Ramos (cell line): ENCODE data around the gene USP13.
"Not testable (repeated sequence)": the region's sequence is repeated elsewhere in the genome, so short reads cannot be mapped to it uniquely, and the experiment has no call there.

ENCODE experiments used
- in situ Hi-C: fragments of 300-500 bp; cut with MboI; formaldehyde crosslinking; loops from one replicate; pipeline ENCODE4 v1.14.3; 2022; ENCODE audit warnings: low sequenced_read_pairs; ENCODE audit not compliant: unreplicated experiment

USP13 gene

GRCh38 chr3:179652447-179653095 lies at the start of gene USP13:
Gene USP13 (plus strand): TSS chr3:179653040. CDS start chr3:179653226, 186 bp downstream.
- in situ Hi-C loops: no loop called here

- in situ Hi-C loops: no loop called here
Observed at GRCh38 chr3:179603321-179603720, 49.5 kb upstream of the USP13 start.

- in situ Hi-C loops: no loop called here
Observed at GRCh38 chr3:179603831-179604230, 49.0 kb upstream of the USP13 start.

DNA sequence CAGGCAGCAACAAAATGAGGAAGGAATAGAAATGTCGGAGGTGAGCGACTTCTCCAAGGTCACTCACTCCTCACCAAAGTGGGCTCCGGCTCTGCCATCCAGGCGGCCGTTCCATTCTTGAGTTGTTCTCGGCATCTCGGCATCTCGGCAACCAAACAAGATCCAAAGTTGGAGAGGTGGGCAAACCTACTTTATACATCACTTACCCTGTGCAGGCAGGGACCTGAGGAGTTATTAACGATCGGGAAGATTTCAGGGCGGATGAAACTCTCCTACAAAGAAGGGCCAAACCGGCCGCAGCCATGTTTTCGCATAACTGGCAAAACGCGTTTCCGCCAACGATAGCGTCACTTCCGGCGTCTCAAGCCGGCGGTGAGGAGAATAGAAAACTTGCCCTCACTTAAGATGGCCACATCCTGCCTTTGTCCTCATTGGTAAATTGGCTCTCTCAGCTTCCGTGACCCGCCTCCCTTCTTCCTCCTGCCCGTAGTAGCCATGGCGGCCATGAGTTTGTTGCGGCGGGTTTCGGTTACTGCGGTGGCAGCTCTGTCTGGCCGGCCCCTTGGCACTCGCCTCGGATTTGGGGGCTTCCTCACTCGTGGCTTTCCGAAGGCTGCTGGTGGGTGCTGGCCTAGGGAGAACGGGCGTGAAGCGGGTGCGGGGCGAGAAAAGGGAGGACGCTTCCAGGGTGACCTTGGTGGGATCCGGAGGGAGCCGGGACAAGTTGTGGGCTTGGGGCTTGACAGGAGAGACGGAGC lies 48.3 kb upstream of the USP13 start, which contains the start of the genes MRPL47 and NDUFB5:
Gene MRPL47 (minus strand): TSS at position 318 of the 758 bp plus-strand sequence. CDS start 14 bp downstream, at position 304.
Gene NDUFB5 (plus strand): TSS at position 474 of the 758 bp plus-strand sequence. CDS start 22 bp downstream, at position 496.
- in situ Hi-C loops: no loop called here

- in situ Hi-C loops: no loop called here
Observed at GRCh38 chr3:179606534-179607085, 46.2 kb upstream of the USP13 start.

DNA sequence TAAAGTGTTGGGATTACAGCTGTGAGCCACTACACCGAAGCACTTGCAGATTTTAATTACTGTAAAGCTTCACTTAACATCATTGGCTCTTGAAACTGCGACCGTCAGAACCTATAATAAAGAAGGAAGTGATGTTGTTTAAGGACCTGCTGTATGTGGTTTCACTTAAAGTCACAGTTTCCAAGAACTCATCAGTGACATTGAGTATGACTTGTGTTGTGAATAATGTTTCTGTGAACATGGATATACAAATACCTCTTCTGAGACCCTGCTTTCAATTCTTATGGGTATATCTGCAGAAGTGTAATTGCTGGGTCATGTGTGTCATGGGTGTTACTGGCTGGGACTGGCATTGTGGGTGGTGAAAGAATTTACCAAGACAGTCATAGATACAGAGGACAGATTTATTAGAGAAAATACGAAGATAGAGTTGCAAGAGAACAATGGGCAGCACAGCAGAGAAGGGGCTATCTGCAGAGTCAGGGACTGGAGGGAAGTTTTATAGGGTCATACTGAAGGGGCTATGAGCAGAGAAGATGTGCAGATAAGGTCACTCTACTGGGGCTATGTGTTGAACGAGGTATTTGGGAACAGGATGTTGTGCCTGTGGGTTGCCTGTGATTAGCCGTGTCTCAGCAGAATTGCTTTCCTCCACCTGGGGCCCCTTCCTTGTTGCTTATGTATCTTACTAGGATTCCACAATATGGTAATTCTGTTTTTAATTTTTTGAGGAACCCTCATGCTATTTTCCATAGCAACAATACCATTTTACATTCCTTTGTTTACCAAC lies 43.7 kb upstream of the USP13 start:
- in situ Hi-C loops: no loop called here

- in situ Hi-C loops: no loop called here
Observed at GRCh38 chr3:179610066-179610465, 42.8 kb upstream of the USP13 start.

GRCh38 chr3:179613807-179614206 lies 39.0 kb upstream of the USP13 start:
- in situ Hi-C loops: no loop called here

DNA sequence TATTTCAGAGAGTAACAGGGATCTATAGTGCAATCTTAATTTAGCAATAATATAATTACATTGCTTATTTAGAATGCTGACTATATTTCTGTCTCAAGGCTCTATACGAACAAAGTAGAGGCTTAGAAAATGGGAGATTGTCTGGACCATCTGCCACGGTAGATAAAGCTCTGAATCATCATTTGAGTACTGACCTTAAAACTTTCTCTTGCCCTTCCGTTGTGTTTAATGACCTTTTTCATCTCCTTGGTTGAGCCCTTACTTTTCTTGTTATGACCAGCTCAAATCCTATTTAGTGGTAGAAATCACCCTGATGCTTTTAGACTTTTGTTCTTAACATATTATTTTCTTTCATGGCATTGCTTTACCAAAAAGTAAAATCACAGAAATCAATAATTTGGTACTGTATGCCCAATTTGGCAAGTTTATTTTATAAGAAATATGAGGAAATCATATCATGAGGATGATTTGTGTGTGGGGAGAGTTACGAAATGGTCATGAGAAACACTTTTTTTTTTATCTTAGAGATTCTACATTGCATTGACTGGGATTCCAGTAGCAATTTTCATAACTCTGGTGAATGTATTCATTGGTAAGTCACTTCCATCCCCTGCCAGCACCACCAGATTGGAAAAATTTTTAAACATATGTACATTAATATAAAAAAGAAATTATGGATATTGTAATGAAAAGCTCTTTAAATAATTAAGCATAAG lies 37.2 kb upstream of the USP13 start:
- in situ Hi-C loops: no loop called here

GRCh38 chr3:179622023-179622422 lies 30.8 kb upstream of the USP13 start:
- in situ Hi-C loops: no loop called here

- in situ Hi-C loops: no loop called here
Observed at GRCh38 chr3:179624451-179624850, 28.4 kb upstream of the USP13 start.

DNA sequence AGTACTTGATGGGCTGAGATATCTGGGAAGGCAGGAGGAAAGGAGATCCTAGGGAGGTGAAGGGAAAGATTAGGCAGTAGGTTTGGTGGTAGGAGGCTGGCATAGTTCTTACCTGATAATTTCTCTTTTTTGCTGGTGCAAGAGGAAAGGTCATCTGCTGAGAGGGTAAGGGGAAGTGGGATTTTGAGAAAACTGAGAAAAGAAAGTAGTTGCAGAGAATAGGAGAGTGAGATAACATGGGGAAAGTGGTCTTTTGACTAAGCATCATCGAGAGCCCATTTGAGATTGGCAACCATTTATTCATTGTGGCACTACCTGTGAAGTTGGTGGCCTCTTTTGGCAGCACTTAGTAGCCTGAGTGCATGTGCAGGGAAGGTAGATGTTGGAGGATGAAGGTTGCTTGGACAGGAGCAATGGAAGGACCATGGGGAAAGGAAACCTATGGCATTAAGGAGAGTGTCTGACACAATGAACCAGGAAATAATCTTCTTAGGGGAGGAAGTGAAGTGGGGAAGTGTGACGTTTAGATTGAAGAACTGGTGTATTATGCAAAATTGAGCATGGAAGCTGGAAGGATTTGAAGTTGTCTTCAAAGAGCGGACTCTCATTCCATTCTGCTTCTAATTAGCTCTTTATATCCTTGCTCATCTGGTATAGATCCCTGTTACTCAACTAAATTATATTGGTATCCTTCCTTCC lies 21.9 kb upstream of the USP13 start:
- in situ Hi-C loops: no loop called here

DNA sequence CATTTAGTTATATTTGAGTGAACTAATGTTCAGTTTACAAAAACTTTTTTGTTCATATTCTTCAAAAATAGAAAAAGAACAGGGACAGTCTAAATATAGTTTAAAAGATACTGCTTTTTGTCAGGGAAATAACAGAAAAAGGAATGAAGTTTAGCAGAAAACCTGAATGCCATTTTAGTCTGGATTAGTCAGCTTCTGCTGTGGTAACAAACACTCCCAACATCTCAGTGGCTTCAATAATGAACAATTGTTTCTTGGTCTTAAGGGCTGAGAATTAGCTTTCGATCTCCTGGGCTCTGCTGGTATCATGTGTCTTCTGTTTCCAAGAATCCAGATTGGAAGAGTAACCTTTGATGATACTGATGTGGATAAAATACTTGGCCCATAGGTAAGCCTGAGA lies 12.4 kb upstream of the USP13 start:
- in situ Hi-C loops: no loop called here

GRCh38 chr3:179642871-179643270 lies 10.0 kb upstream of the USP13 start:
- in situ Hi-C loops: no loop called here

GRCh38 chr3:179643837-179644236 lies 9.0 kb upstream of the USP13 start:
- in situ Hi-C loops: not testable (repeated sequence)

- in situ Hi-C loops: no loop called here
Observed at GRCh38 chr3:179646177-179646576, 6.7 kb upstream of the USP13 start.

GRCh38 chr3:179651687-179652446 lies 973 bp upstream of the USP13 start:
- in situ Hi-C loops: no loop called here

GRCh38 chr3:179653096-179653797 lies 407 bp downstream of the USP13 start:
- in situ Hi-C loops: no loop called here
